MM.1S (cell line): ENCODE results near the gene ERCC6L2.

Experiments
- DNase-seq: peaks from one replicate; pipeline ENCODE4 v3.0.0-alpha.2; 2015
- H2AFZ ChIP-seq: fragments of 300-600 bp; sonication (generic); 2 replicates; pipeline ENCODE4 v1.6.0; 2016; ENCODE audit warnings: antibody characterized with exemption, low read length
- H3F3A ChIP-seq: fragments of 300-600 bp; sonication (generic); 2 replicates; pipeline ENCODE4 v1.6.1; 2016; ENCODE audit warnings: mild to moderate bottlenecking, antibody characterized with exemption, low read length, moderate library complexity, mixed read lengths; ENCODE audit not compliant: insufficient read depth
- H3K27ac ChIP-seq: fragments of 300-600 bp; sonication (generic); 2 replicates; pipeline ENCODE4 v1.5.1; 2016; ENCODE audit warnings: mild to moderate bottlenecking, low read length
- H3K27me3 ChIP-seq: fragments of 300-600 bp; sonication (generic); replicated peaks from 2 replicates; pipeline ENCODE4 v1.6.0; 2016; ENCODE audit warnings: low read length; ENCODE audit not compliant: insufficient read depth
- H3K36me3 ChIP-seq: fragments of 300-600 bp; sonication (generic); replicated peaks from 2 replicates; pipeline ENCODE4 v1.6.1; 2016; ENCODE audit warnings: mild to moderate bottlenecking, low read length, mixed read lengths; ENCODE audit not compliant: insufficient read depth
- H3K4me1 ChIP-seq: fragments of 300-600 bp; sonication (generic); 2 replicates; pipeline ENCODE4 v1.6.1; 2016; ENCODE audit warnings: low read length, mixed read lengths
- H3K4me2 ChIP-seq: fragments of 300-600 bp; sonication (generic); 2 replicates; pipeline ENCODE4 v1.6.0; 2016; ENCODE audit warnings: low read depth, low read length
- H3K4me3 ChIP-seq: fragments of 300-600 bp; sonication (generic); 2 replicates; pipeline ENCODE4 v1.5.1; 2016; ENCODE audit warnings: low read length, mixed read lengths
- H3K79me2 ChIP-seq: fragments of 300-600 bp; sonication (generic); 2 replicates; pipeline ENCODE4 v1.6.1; 2016; ENCODE audit warnings: mixed run types, low read length, mixed read lengths
- H3K9ac ChIP-seq: fragments of 300-600 bp; sonication (generic); 2 replicates; pipeline ENCODE4 v1.6.1; 2016; ENCODE audit warnings: low read length, mixed read lengths
- H3K9me2 ChIP-seq: fragments of 300-600 bp; sonication (generic); replicated peaks from 2 replicates; pipeline ENCODE4 v1.6.1; 2016; ENCODE audit warnings: mild to moderate bottlenecking, low read length, mixed read lengths; ENCODE audit not compliant: insufficient read depth
- H3K9me3 ChIP-seq: fragments of 300-600 bp; sonication (generic); replicated peaks from 2 replicates; pipeline ENCODE4 v1.6.1; 2016; ENCODE audit warnings: mild to moderate bottlenecking, low read length, mixed read lengths; ENCODE audit not compliant: insufficient read depth
- H4K20me1 ChIP-seq: fragments of 300-600 bp; sonication (generic); 2 replicates; pipeline ENCODE4 v1.6.1; 2016; ENCODE audit warnings: mild to moderate bottlenecking, low read length, moderate library complexity, mixed read lengths; ENCODE audit not compliant: insufficient read depth
- EZH2 ChIP-seq: fragments of 300-600 bp; sonication (generic); optimal IDR thresholded peaks from 2 replicates; pipeline ENCODE3; 2017; ENCODE audit warnings: low read depth, mild to moderate bottlenecking, antibody characterized with exemption, low read length, mixed read lengths
- EZH2phosphoT487 ChIP-seq: fragments of 300-600 bp; sonication (generic); IDR thresholded peaks from 2 replicates; pipeline ENCODE4 v1.6.1; 2018; ENCODE audit warnings: antibody characterized with exemption, low read length
- TF ChIP-seq, protein P1 (sequence below): fragments of 300-600 bp; sonication (generic); IDR thresholded peaks from 2 replicates; pipeline ENCODE4 v1.5.1; 2016; ENCODE audit warnings: antibody characterized with exemption, low read length, mixed read lengths

The ERCC6L2 gene

DNA sequence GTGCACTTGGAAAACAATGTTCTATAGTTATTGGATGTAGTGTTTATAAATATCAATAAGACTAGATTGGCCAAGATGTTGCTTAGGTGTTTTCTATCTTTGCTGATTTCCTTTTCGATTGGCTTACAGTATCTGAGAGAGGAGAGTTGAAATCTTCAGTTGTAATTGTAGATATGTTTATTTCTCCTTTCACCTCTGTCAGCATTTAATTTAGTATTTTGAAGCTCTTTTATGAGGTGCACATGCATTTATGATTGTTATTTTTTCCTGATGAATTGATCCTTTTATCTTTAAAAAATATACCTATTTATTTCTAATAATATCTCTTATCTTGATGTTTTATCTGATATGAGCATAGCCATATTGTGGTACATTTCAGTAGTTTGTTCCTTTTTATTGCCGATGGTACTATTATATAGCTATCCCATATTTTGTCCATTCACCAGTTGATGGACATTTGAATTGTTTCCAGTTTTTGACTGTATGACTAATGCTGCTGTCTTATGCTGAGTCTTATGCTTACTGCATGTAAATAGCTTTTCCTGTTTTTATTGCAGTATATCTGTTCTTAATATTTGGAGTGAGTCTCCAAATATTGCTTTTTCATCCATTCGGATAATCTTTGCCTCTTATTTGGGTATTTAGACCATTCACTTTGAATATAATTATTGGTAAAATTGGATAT, 34.7 kb downstream of the ERCC6L2 start:
- Histone ChIP-seq H3F3A (no peaks in the 10 kb centered on the region), H3K27me3 (no peaks in the 10 kb centered on the region)
- DNase-seq: no peak

DNA sequence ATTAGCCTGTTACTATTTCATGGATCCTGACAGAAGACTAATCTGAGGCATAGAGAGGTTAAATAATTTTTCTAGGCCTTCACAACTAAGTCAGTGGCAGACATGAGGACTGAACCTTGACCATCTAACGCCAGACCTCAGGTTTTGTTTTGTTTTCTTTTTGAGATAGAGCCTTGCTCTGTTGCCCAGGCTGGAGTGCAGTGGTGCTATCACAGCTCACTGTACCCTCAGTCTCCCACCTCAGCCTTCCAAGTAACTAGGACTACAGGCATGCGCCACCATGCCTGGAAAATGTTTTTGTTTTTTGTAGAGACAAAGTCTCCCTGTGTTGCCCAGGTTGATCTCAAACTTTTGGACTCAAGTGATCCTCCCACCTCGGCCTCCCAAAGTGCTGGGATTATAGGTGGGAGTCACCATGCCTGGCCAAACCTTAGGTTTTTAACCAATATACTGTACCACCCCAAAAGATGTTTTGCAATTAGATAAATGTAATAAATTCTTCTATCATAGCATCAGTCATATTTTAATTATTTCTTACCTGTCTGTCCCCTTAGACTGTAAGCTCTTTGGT, 35.4 kb downstream of the ERCC6L2 start:
- Histone ChIP-seq H3K9me2 (no peaks in the 10 kb centered on the region; the same call in 1 of the 2 replicates), H3K4me2 (no peak overlapping the region), H3K4me3 (no peak overlapping the region), H4K20me1 (no peaks in the 10 kb centered on the region), H3F3A (no peaks in the 10 kb centered on the region), H3K27me3 (no peaks in the 10 kb centered on the region), H3K79me2 (no peaks in the 10 kb centered on the region), H3K9ac (no peak overlapping the region), H3K4me1 (no peaks in the 10 kb centered on the region), H3K9me3 (no peaks in the 10 kb centered on the region), H3K36me3 (no peaks in the 10 kb centered on the region), H2AFZ (no peak overlapping the region), H3K27ac (no peak overlapping the region)
- DNase-seq: no peak
- TF ChIP-seq EZH2phosphoT487 (no peak), EZH2 (no peak)
- TF ChIP-seq, protein P1, sequence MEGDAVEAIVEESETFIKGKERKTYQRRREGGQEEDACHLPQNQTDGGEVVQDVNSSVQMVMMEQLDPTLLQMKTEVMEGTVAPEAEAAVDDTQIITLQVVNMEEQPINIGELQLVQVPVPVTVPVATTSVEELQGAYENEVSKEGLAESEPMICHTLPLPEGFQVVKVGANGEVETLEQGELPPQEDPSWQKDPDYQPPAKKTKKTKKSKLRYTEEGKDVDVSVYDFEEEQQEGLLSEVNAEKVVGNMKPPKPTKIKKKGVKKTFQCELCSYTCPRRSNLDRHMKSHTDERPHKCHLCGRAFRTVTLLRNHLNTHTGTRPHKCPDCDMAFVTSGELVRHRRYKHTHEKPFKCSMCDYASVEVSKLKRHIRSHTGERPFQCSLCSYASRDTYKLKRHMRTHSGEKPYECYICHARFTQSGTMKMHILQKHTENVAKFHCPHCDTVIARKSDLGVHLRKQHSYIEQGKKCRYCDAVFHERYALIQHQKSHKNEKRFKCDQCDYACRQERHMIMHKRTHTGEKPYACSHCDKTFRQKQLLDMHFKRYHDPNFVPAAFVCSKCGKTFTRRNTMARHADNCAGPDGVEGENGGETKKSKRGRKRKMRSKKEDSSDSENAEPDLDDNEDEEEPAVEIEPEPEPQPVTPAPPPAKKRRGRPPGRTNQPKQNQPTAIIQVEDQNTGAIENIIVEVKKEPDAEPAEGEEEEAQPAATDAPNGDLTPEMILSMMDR: no peak

More for the DNA sequence above, 34.7 kb downstream of the ERCC6L2 start:
- no peaks in the 10 kb centered on the region for H3K9me2 ChIP-seq
- no peak overlapping the region for H2AFZ ChIP-seq
- H3K9ac ChIP-seq: no peak overlapping the region
- H3K9me3 ChIP-seq: no peaks in the 10 kb centered on the region
- H3K79me2 ChIP-seq: no peaks in the 10 kb centered on the region
- H3K36me3 ChIP-seq: no peaks in the 10 kb centered on the region
- no peak overlapping the region for H3K4me3 ChIP-seq
- no peak overlapping the region for H3K4me2 ChIP-seq
- no peaks in the 10 kb centered on the region for H3K4me1 ChIP-seq
- TF ChIP-seq, protein P1: no peak
- no peak for TF ChIP-seq EZH2
- TF ChIP-seq EZH2phosphoT487: no peak
- H3K27ac ChIP-seq: no peak overlapping the region
- no peaks in the 10 kb centered on the region for H4K20me1 ChIP-seq

DNA sequence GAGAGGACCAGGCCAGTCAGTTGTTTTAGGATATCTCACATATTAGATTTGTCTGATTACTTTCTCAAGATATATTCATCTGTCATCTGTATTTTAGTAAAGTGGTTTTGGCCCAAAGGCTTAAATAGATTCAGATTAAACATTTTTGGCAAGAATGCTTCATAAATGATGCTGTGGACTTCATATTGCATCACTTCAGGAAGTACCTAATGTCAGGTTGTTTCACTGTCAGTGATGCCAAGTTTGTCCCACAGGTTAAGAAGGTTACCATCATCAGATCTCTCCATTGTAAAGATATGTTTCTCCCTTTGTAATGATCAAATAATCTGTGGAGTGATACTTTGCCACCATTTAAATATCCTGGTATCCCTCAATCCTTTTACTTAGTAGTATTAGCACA, 37.3 kb downstream of the ERCC6L2 start:
- Histone ChIP-seq H4K20me1 (no peaks in the 10 kb centered on the region), H3K9ac (no peak overlapping the region), H3K27ac (no peak overlapping the region), H3K79me2 (no peaks in the 10 kb centered on the region), H3K4me3 (no peak overlapping the region), H3K4me2 (no peak overlapping the region), H3F3A (no peaks in the 10 kb centered on the region), H3K9me3 (no peaks in the 10 kb centered on the region), H3K27me3 (no peaks in the 10 kb centered on the region), H3K4me1 (no peaks in the 10 kb centered on the region), H3K36me3 (no peaks in the 10 kb centered on the region), H3K9me2 (no peaks in the 10 kb centered on the region; the same call in 1 of the 2 replicates), H2AFZ (no peak overlapping the region)
- DNase-seq: no peak
- TF ChIP-seq, protein P1: no peak
- no peak for TF ChIP-seq EZH2phosphoT487
- TF ChIP-seq EZH2: no peak
